ENCODE data around the gene SBK3.

The SBK3 gene

DNA sequence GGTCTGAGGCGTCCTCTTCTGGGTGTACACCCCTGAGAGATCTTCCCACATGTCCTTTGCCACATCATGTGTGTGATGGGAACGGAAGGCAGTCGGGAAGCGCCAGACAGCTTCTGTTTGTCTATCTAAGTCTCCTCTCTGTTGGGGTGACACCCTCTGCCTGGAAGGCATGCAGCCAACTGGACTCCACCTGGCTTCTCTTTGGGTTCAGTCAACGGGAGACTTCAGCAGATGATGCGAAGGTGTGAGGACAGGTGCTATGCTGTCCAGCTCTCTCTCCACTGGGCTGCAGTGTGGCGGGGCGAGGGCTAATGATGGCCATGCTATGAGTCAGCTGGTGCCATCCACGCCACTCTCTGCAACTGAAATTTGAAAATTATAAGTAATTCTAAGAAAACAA is 14.3 kb upstream of the SBK3 start:
- TF ChIP-seq FOXP2 (optimal IDR thresholded peaks at IDR 0.05; ENCODE audit: control extremely low read depth, extremely low read length, insufficient read depth) (no peak), POLR2AphosphoS5 (IDR thresholded peaks at IDR 0.05; ENCODE audit: borderline replicate concordance, low read depth, low read length) (no peak), EZH2 (IDR thresholded peaks at IDR 0.05) (no peak)
- DNase-seq (ENCODE audit: low read depth, low spot score), result no peak
- no peak overlapping the region for H3K9ac ChIP-seq (ENCODE audit: insufficient read length)
- no peak overlapping the region for H3K4me3 ChIP-seq
- no peak overlapping the region for H3K27ac ChIP-seq
- no peaks in the 10 kb centered on the region for H3K9me3 ChIP-seq (ENCODE audit: low read depth, low read length)
- no peaks in the 10 kb centered on the region for H3K36me3 ChIP-seq (ENCODE audit: insufficient read depth, low read length)

DNA sequence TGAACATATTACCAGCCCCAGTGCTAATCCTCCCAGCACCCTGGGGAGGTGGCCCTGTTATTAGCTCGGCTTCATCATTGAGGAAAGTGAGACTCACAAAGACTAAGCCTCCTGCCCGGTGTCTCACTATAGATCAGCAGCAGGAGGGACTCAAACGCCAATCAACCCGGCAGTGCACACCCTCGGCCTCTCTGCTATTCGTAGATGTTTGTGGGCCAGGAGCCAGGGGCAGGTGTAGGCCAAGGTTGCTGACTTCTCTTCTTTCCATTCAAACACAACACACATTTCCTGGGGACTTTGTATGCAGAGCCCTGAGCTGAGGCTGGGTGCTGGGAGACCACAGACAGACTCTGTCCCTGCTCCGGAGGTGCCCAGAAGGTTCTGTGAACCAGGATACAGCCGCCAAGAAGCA is 9.4 kb upstream of the SBK3 start:
- no peak for DNase-seq (ENCODE audit: low read depth, low spot score)

DNA sequence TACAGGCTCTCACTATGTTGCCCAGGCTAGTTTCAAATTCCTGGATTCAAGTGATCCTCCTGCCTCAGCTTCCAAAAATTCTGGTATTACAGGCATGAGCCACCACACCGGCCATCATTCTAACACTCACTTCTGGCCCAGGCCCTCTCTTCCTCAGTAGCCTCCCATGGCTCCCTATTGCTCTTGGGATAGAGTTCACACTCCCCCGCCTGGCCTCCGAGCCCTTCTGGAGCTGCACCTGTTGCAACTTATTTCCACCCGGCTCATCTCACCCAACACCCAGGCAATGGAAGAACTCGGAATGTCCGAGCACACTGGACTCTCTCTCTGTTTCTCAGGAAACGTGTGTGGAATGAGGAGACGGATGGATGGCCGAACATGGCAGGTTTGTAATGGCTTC is 9.0 kb upstream of the SBK3 start:
- Histone ChIP-seq H3K9ac (ENCODE audit: insufficient read length) (no peak overlapping the region), H3K4me3 (no peak overlapping the region), H3K9me3 (ENCODE audit: low read depth, low read length) (no peaks in the 10 kb centered on the region), H3K27ac (no peak overlapping the region), H3K36me3 (ENCODE audit: insufficient read depth, low read length) (no peaks in the 10 kb centered on the region)
- TF ChIP-seq POLR2AphosphoS5 (IDR thresholded peaks at IDR 0.05; ENCODE audit: borderline replicate concordance, low read depth, low read length) (no peak), FOXP2 (optimal IDR thresholded peaks at IDR 0.05; ENCODE audit: control extremely low read depth, extremely low read length, insufficient read depth) (no peak), EZH2 (IDR thresholded peaks at IDR 0.05) (no peak)
- no peak for DNase-seq (ENCODE audit: low read depth, low spot score)

More for the DNA sequence above, 9.4 kb upstream of the SBK3 start:
- Histone ChIP-seq H3K27ac (no peak overlapping the region), H3K9me3 (ENCODE audit: low read depth, low read length) (no peaks in the 10 kb centered on the region), H3K9ac (ENCODE audit: insufficient read length) (no peak overlapping the region), H3K4me3 (no peak overlapping the region), H3K36me3 (ENCODE audit: insufficient read depth, low read length) (no peaks in the 10 kb centered on the region)
- TF ChIP-seq EZH2 (IDR thresholded peaks at IDR 0.05), result no peak
- TF ChIP-seq POLR2AphosphoS5 (IDR thresholded peaks at IDR 0.05; ENCODE audit: borderline replicate concordance, low read depth, low read length), result no peak
- TF ChIP-seq FOXP2 (optimal IDR thresholded peaks at IDR 0.05; ENCODE audit: control extremely low read depth, extremely low read length, insufficient read depth), result no peak

DNA sequence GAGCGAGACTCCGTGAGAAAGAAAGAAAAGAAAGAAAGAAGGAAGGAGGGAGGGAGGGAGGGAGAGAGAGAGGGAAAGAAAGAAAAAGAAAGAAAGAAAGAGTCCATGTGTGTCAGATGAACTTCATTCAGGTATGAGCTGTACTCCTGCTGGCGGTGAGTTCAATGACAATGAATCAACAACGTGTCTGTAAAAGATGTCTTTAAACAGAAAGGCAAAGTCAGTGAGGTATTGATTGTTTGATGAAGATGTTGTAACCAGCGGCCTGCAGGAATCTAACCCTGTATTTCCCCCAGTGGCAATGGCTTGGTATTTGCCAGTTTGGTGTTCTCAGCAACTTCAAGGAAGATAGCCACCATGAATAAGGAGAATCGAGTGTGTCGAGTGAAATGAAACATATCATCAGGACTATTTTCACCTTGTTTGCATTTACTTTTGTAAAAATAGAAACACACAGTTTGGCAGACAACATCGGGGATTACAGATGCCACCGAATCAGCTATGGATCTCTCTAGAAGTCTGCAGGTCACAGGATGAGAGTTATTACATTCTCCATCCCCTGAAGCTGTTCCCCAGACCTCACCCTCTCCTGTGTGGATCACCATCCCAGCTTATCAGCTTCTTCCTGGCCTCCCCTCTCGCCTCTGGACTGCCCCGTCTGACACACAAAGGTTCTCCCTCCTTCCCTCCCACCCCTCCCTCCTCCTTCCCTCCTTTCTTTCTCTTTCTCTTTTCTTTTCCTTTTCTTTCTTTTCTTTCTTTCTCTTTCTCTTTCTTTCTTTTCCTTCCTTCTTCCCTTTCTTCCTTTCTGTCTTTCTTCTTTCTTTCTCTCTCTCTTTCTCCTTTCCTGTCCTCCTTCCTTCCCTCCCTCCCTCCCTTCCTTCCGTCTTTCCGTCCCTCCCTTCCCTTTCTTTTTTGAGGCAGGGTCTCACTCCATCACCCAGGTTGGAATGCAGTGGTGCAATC is 8.2 kb upstream of the SBK3 start:
- no peak overlapping the region for H3K27ac ChIP-seq
- TF ChIP-seq EZH2 (IDR thresholded peaks at IDR 0.05) (no peak), POLR2AphosphoS5 (IDR thresholded peaks at IDR 0.05; ENCODE audit: borderline replicate concordance, low read depth, low read length) (no peak), FOXP2 (optimal IDR thresholded peaks at IDR 0.05; ENCODE audit: control extremely low read depth, extremely low read length, insufficient read depth) (no peak)
- no peak for DNase-seq (ENCODE audit: low read depth, low spot score)
- no peak overlapping the region for H3K9ac ChIP-seq (ENCODE audit: insufficient read length)
- H3K36me3 ChIP-seq (ENCODE audit: insufficient read depth, low read length), result no peaks in the 10 kb centered on the region
- no peaks in the 10 kb centered on the region for H3K9me3 ChIP-seq (ENCODE audit: low read depth, low read length)
- H3K4me3 ChIP-seq, result no peak overlapping the region

DNA sequence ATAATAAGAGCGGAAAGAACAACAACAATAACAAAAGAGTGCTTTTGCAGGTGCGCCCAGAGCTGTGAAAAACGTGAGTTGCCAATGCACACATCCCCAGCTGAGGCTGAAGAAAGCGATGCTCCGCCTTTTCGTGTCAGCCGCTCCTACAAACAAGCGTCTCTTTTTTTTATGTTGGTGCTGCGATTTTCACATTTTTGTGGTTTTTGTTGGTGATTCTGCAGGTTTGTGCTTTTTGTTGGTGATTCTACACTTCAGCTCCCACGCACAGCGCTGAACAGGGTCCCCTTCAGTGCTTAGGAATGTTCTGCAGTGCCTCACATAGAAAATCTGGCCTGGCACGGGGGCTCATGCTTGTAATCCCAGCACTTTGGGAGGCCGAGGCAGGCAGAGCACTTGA is 7.3 kb upstream of the SBK3 start:
- Histone ChIP-seq H3K27ac (no peak overlapping the region), H3K4me3 (no peak overlapping the region), H3K9ac (ENCODE audit: insufficient read length) (no peak overlapping the region), H3K9me3 (ENCODE audit: low read depth, low read length) (no peaks in the 10 kb centered on the region), H3K36me3 (ENCODE audit: insufficient read depth, low read length) (no peaks in the 10 kb centered on the region)
- DNase-seq (ENCODE audit: low read depth, low spot score), result no peak
- TF ChIP-seq EZH2 (IDR thresholded peaks at IDR 0.05) (no peak), FOXP2 (optimal IDR thresholded peaks at IDR 0.05; ENCODE audit: control extremely low read depth, extremely low read length, insufficient read depth) (no peak), POLR2AphosphoS5 (IDR thresholded peaks at IDR 0.05; ENCODE audit: borderline replicate concordance, low read depth, low read length) (no peak)

DNA sequence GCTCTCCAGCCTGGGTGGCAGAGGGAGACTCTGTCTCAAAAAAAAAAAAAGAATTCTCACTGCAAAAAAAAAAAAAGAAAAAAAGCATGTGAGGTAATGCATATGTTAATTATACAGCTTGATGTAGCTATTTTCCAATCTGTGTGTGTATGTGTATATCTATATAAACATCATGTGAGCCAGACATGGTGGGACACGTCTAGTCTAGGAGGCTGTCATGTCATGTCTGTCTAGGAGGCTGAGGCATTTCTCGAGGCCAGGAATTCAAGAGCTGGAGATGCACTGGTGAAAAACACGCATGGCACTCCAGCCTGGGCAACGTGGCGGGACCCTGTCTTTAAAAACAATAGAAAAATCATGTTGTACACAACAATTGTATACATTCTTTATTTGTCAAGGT is 6.9 kb upstream of the SBK3 start:
- H3K9ac ChIP-seq (ENCODE audit: insufficient read length), result no peak overlapping the region
- H3K36me3 ChIP-seq (ENCODE audit: insufficient read depth, low read length), result no peaks in the 10 kb centered on the region
- H3K4me3 ChIP-seq, result no peak overlapping the region
- H3K9me3 ChIP-seq (ENCODE audit: low read depth, low read length), result no peaks in the 10 kb centered on the region
- no peak for DNase-seq (ENCODE audit: low read depth, low spot score)
- no peak overlapping the region for H3K27ac ChIP-seq
- TF ChIP-seq POLR2AphosphoS5 (IDR thresholded peaks at IDR 0.05; ENCODE audit: borderline replicate concordance, low read depth, low read length), result no peak
- TF ChIP-seq FOXP2 (optimal IDR thresholded peaks at IDR 0.05; ENCODE audit: control extremely low read depth, extremely low read length, insufficient read depth), result no peak
- no peak for TF ChIP-seq EZH2 (IDR thresholded peaks at IDR 0.05)

DNA sequence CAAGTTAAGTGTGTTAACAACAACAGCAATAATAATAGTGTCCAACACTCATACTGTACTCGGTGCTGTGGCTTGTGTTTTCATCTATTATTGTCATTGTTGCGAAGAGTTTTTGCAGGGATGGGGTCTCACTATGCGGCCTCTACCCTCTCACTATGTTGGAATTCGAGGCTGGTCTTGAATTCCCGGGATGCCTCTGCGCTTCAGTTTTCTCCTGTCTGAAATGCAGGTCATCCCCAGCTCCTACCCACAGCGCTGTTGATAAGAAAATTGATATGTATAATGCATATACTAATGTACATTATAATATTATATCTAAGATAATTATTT is 4.9 kb upstream of the SBK3 start:
- DNase-seq (ENCODE audit: low read depth, low spot score), result no peak
- Histone ChIP-seq H3K36me3 (ENCODE audit: insufficient read depth, low read length) (no peaks in the 10 kb centered on the region), H3K9me3 (ENCODE audit: low read depth, low read length) (no peaks in the 10 kb centered on the region), H3K9ac (ENCODE audit: insufficient read length) (no peak overlapping the region), H3K27ac (no peak overlapping the region), H3K4me3 (no peak overlapping the region)
- TF ChIP-seq EZH2 (IDR thresholded peaks at IDR 0.05), result no peak
- no peak for TF ChIP-seq POLR2AphosphoS5 (IDR thresholded peaks at IDR 0.05; ENCODE audit: borderline replicate concordance, low read depth, low read length)
- TF ChIP-seq FOXP2 (optimal IDR thresholded peaks at IDR 0.05; ENCODE audit: control extremely low read depth, extremely low read length, insufficient read depth), result no peak

DNA sequence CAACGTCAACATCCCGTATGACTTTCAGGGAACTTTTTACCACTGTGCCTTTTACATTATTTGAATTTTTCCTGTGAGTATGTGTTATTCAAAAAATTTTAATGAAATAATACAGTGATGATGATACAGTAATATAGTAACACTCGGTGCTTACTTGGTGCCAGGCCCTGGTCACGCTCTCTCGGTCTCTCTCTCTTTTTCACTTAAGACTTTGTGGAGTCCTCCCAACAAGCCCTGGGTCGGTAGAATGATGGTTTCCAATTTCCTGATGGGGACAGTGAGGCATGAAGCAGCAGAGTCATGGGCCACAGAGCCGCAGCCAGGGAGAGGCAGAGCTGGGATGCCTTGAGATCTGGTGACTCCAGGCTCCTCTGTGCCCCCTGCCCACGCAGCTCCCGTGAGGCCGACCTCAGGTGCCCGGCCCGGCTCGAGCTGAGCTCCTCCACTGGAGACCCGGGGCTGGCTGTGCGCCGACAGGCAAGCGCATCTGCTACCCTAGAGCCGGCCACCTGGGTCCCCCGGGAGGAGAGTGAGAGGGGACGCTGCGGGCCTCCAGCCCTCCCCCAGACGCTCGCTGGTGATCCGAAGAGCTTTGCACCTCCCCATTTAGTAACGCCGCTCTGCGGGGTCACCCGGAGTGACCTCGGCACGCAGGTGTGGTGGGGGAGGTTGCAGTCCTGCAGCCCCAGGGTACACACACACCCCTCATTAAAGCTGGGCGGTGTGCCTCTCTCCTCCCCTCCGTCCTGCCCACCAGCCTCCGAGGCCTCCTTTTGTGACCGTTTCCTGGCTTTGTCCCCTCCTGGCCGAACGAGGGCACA is 4.4 kb upstream of the SBK3 start:
- Histone ChIP-seq H3K4me3 (no peak overlapping the region), H3K9me3 (ENCODE audit: low read depth, low read length) (no peaks in the 10 kb centered on the region), H3K9ac (ENCODE audit: insufficient read length) (no peak overlapping the region), H3K27ac (no peak overlapping the region), H3K36me3 (ENCODE audit: insufficient read depth, low read length) (no peaks in the 10 kb centered on the region)
- TF ChIP-seq EZH2 (IDR thresholded peaks at IDR 0.05) (no peak), FOXP2 (optimal IDR thresholded peaks at IDR 0.05; ENCODE audit: control extremely low read depth, extremely low read length, insufficient read depth) (no peak), POLR2AphosphoS5 (IDR thresholded peaks at IDR 0.05; ENCODE audit: borderline replicate concordance, low read depth, low read length) (no peak)
- DNase-seq (ENCODE audit: low read depth, low spot score), result no peak

Measured in SK-N-MC (cell line).